Measurements from ENCODE around the gene CAB39. TPM values are rescaled to one million over a fixed set of nuclear protein-coding genes. Genes with fewer than 3 reads are reported as not detected.

The CAB39 gene
- total RNA-seq, 2 experiments from 2014 or later = 86.6 to 97.5 TPM

- CTCF ChIA-PET = interaction anchor here (1.4 to 1.5 kb wide), 2 partner anchors 9 to 19 kb away, joined by 3 to 6 read pairs; no protein-coding TSS in a partner anchor
- intact Hi-C loops (cut with micrococcal nuclease) = no loop called here
- DNase-seq = peak; percentile 48
- peaks cover 55% of the 10 kb centered on the region for H3K36me3 Mint-ChIP-seq (ENCODE audit: low read depth)
- peaks cover 81% of the 10 kb centered on the region for H3K4me1 Mint-ChIP-seq (ENCODE audit: low read depth)
- H3K4me3 Mint-ChIP-seq = no peak overlapping the region
- no peaks in the 10 kb centered on the region for H3K27me3 Mint-ChIP-seq (ENCODE audit: low read depth)
- H3K27ac Mint-ChIP-seq = peak overlapping the region; percentile 79
- H3K9me3 Mint-ChIP-seq = no peaks in the 10 kb centered on the region
These were observed 66.5 kb downstream of the CAB39 start for GRCh38 chr2:230779126-230779525.

GRCh38 chr2:230779607-230780006, 67.0 kb downstream of the CAB39 start:
- peak overlapping the region; percentile 79 for H3K27ac Mint-ChIP-seq
- no peaks in the 10 kb centered on the region for H3K27me3 Mint-ChIP-seq (ENCODE audit: low read depth)
- peaks cover 57% of the 10 kb centered on the region for H3K36me3 Mint-ChIP-seq (ENCODE audit: low read depth)
- H3K9me3 Mint-ChIP-seq = no peaks in the 10 kb centered on the region
- no peak for DNase-seq
- intact Hi-C loops (cut with micrococcal nuclease) = no loop called here
- CTCF ChIA-PET = interaction anchor here (1.4 to 1.5 kb wide), 2 partner anchors 9 to 19 kb away, joined by 3 to 6 read pairs; no protein-coding TSS in a partner anchor
- H3K4me3 Mint-ChIP-seq = no peak overlapping the region
- H3K4me1 Mint-ChIP-seq (ENCODE audit: low read depth) = peaks cover 83% of the 10 kb centered on the region

GRCh38 chr2:230781130-230781797, 68.6 kb downstream of the CAB39 start:
- H3K4me3 Mint-ChIP-seq = no peak overlapping the region

GRCh38 chr2:230783101-230783500, 70.5 kb downstream of the CAB39 start:
- no peak for DNase-seq
- Mint-ChIP-seq H3K4me1 (ENCODE audit: low read depth) (peaks cover 61% of the 10 kb centered on the region), H3K36me3 (ENCODE audit: low read depth) (peaks cover 66% of the 10 kb centered on the region), H3K4me3 (no peak overlapping the region), H3K27ac (no peak overlapping the region), H3K9me3 (peaks cover 8% of the 10 kb centered on the region), H3K27me3 (ENCODE audit: low read depth) (no peaks in the 10 kb centered on the region)
- intact Hi-C loops (cut with micrococcal nuclease) = no loop called here
- CTCF ChIA-PET = interaction anchor here (0.6 to 2.2 kb wide), 4 partner anchors 11 to 16 kb away, joined by 3 to 9 read pairs (median 4); no protein-coding TSS in a partner anchor

More at GRCh38 chr2:230781130-230781797, 68.6 kb downstream of the CAB39 start:
- intact Hi-C loops (cut with micrococcal nuclease) = loop anchor here (1.0 kb wide), 3 partner anchors 8 to 13 kb away; no protein-coding TSS in a partner anchor
- CTCF ChIA-PET = interaction anchor here (1.0 to 2.2 kb wide), 7 partner anchors 11 to 67 kb away, joined by 3 to 9 read pairs (median 5); no protein-coding TSS in a partner anchor
- no peaks in the 10 kb centered on the region for H3K9me3 Mint-ChIP-seq
- H3K36me3 Mint-ChIP-seq (ENCODE audit: low read depth) = peaks cover 58% of the 10 kb centered on the region
- peak; percentile 80 for DNase-seq
- H3K27me3 Mint-ChIP-seq (ENCODE audit: low read depth) = no peaks in the 10 kb centered on the region
- peaks cover 78% of the 10 kb centered on the region for H3K4me1 Mint-ChIP-seq (ENCODE audit: low read depth)
- H3K27ac Mint-ChIP-seq = peak overlapping the region; percentile 79

- intact Hi-C loops (cut with micrococcal nuclease) = no loop called here
- Mint-ChIP-seq H3K27ac (peak overlapping the region; percentile 7), H3K27me3 (ENCODE audit: low read depth) (no peaks in the 10 kb centered on the region), H3K4me3 (no peak overlapping the region), H3K4me1 (ENCODE audit: low read depth) (peaks cover 60% of the 10 kb centered on the region), H3K9me3 (peaks cover 15% of the 10 kb centered on the region), H3K36me3 (ENCODE audit: low read depth) (peaks cover 71% of the 10 kb centered on the region)
- CTCF ChIA-PET = no interaction called here
- DNase-seq = no peak
These were observed 72.2 kb downstream of the CAB39 start for GRCh38 chr2:230784795-230785194.

GRCh38 chr2:230785346-230785745, 72.7 kb downstream of the CAB39 start:
- peaks cover 58% of the 10 kb centered on the region for H3K4me1 Mint-ChIP-seq (ENCODE audit: low read depth)
- CTCF ChIA-PET = interaction anchor here (0.6 kb wide), 2 partner anchors 9 to 282 kb away, joined by 3 read pairs; no protein-coding TSS in a partner anchor
- intact Hi-C loops (cut with micrococcal nuclease) = no loop called here
- no peak for DNase-seq
- no peak overlapping the region for H3K27ac Mint-ChIP-seq
- H3K36me3 Mint-ChIP-seq (ENCODE audit: low read depth) = peaks cover 75% of the 10 kb centered on the region
- H3K27me3 Mint-ChIP-seq (ENCODE audit: low read depth) = no peaks in the 10 kb centered on the region
- peaks cover 15% of the 10 kb centered on the region for H3K9me3 Mint-ChIP-seq
- no peak overlapping the region for H3K4me3 Mint-ChIP-seq

GRCh38 chr2:230787101-230787500, 74.5 kb downstream of the CAB39 start:
- H3K27ac Mint-ChIP-seq = no peak overlapping the region
- DNase-seq = no peak
- intact Hi-C loops (cut with micrococcal nuclease) = no loop called here
- CTCF ChIA-PET = interaction anchor here (0.8 to 1.1 kb wide), 3 partner anchors 11 to 37 kb away, joined by 3 read pairs; no protein-coding TSS in a partner anchor
- H3K4me1 Mint-ChIP-seq (ENCODE audit: low read depth) = peaks cover 52% of the 10 kb centered on the region
- no peaks in the 10 kb centered on the region for H3K27me3 Mint-ChIP-seq (ENCODE audit: low read depth)
- peaks cover 15% of the 10 kb centered on the region for H3K9me3 Mint-ChIP-seq
- H3K4me3 Mint-ChIP-seq = no peak overlapping the region
- peaks cover 78% of the 10 kb centered on the region for H3K36me3 Mint-ChIP-seq (ENCODE audit: low read depth)

- Mint-ChIP-seq H3K4me1 (ENCODE audit: low read depth) (peaks cover 61% of the 10 kb centered on the region), H3K27ac (peak overlapping the region; percentile 48), H3K36me3 (ENCODE audit: low read depth) (peaks cover 80% of the 10 kb centered on the region), H3K9me3 (peaks cover 15% of the 10 kb centered on the region), H3K27me3 (ENCODE audit: low read depth) (no peaks in the 10 kb centered on the region), H3K4me3 (no peak overlapping the region)
- intact Hi-C loops (cut with micrococcal nuclease) = no loop called here
- DNase-seq = no peak
- CTCF ChIA-PET = interaction anchor here (0.7 kb wide), 1 partner anchor 444 kb away, joined by 3 read pairs; no protein-coding TSS in a partner anchor
These were observed 76.0 kb downstream of the CAB39 start for GRCh38 chr2:230788554-230789175.

GRCh38 chr2:230790981-230791380, 78.3 kb downstream of the CAB39 start:
- intact Hi-C loops (cut with micrococcal nuclease) = loop anchor here (5.0 to 10.0 kb wide), 3 partner anchors 346 to 966 kb away; no protein-coding TSS in a partner anchor
- H3K36me3 Mint-ChIP-seq (ENCODE audit: low read depth) = peaks cover 71% of the 10 kb centered on the region
- peaks cover 15% of the 10 kb centered on the region for H3K9me3 Mint-ChIP-seq
- H3K27ac Mint-ChIP-seq = peak overlapping the region; percentile 42
- CTCF ChIA-PET = interaction anchor here (1.4 to 1.7 kb wide), 2 partner anchors 7 to 47 kb away, joined by 4 to 7 read pairs; no protein-coding TSS in a partner anchor
- peaks cover 55% of the 10 kb centered on the region for H3K4me1 Mint-ChIP-seq (ENCODE audit: low read depth)
- H3K4me3 Mint-ChIP-seq = no peak overlapping the region
- H3K27me3 Mint-ChIP-seq (ENCODE audit: low read depth) = no peaks in the 10 kb centered on the region
- DNase-seq = no peak

GRCh38 chr2:230793572-230794359, 81.1 kb downstream of the CAB39 start:
- Mint-ChIP-seq H3K27ac (no peak overlapping the region), H3K9me3 (peaks cover under 1% of the 10 kb centered on the region), H3K4me1 (ENCODE audit: low read depth) (peaks cover 52% of the 10 kb centered on the region), H3K4me3 (peak overlapping the region; percentile 56), H3K27me3 (ENCODE audit: low read depth) (no peaks in the 10 kb centered on the region), H3K36me3 (ENCODE audit: low read depth) (peaks cover 55% of the 10 kb centered on the region)
- CTCF ChIA-PET = interaction anchor here (0.6 to 1.8 kb wide), 10 partner anchors 8 to 134 kb away, joined by 3 to 8 read pairs (median 3); no protein-coding TSS in a partner anchor
- intact Hi-C loops (cut with micrococcal nuclease) = loop anchor here (1.0 to 10.0 kb wide), 15 partner anchors 12 to 969 kb away; partner anchors contain the start of genes SP100 and SP140
- DNase-seq = peak; percentile 89

GRCh38 chr2:230794497-230794896, 81.9 kb downstream of the CAB39 start:
- CTCF ChIA-PET = interaction anchor here (0.7 to 1.7 kb wide), 6 partner anchors 9 to 134 kb away, joined by 3 to 5 read pairs (median 3); no protein-coding TSS in a partner anchor
- intact Hi-C loops (cut with micrococcal nuclease) = loop anchor here (1.0 to 10.0 kb wide), 15 partner anchors 13 to 970 kb away; partner anchors contain the start of genes SP100 and SP140
- peak; percentile 75 for DNase-seq
- Mint-ChIP-seq H3K27me3 (ENCODE audit: low read depth) (no peaks in the 10 kb centered on the region), H3K4me1 (ENCODE audit: low read depth) (peaks cover 47% of the 10 kb centered on the region), H3K27ac (no peak overlapping the region), H3K4me3 (peak overlapping the region; percentile 56), H3K9me3 (no peaks in the 10 kb centered on the region), H3K36me3 (ENCODE audit: low read depth) (peaks cover 52% of the 10 kb centered on the region)
